ENCODE results near the gene GALNT14. TPM values are rescaled to one million over a fixed set of nuclear protein-coding genes. Genes with fewer than 3 reads are reported as not detected.

Gene GALNT14
- total RNA-seq, result 33.7 and 34.3 TPM in 2 replicates

DNA sequence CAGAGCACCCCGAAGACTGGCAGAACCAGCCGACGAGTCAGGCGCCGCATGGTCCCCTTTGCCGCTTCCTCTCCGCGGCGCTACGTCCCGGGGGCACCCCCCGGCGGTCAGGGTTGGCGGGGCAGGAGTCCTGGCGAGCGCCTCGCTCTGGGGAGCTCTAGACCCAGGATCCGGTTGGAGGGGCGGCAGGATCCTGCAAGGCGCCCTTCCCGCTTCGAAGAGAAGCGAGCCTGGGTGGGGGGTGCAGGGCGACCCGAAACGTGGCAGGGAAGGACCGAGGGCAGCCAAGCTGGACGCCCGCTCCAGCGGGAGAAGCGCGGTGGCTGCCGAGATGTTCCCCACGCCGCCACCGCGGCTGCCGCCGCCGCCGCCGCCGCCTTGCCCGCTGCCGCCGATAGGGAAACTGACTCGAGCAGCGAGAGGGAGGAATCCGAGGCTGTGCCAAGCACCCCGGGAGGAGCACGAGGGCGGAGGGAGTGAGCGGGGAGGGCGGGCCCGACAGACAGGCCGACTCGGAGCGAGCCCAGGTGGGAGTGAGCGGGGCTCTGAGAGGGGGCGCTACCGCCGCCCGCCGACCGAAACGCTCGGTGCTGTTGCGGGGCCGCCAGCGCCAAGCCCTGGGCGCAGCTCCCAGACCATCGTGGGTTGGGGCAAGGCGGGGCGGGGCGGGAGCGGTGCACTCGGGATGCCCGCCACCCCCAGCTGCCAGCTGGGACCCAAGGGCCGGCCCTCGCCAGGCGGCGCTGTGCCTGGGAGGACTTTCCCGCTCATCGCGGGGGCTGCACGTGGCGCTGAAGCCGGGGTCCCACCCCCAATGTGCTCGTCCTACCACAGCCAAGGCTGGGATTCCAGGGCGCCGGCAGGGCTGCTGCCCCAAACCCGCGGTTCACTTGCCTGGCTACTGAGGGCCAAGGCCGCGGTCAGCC is at the start of gene GALNT14:
Gene GALNT14, minus strand, starts transcription at position 404 of the 926 bp plus-strand sequence. Its CDS starts 354 bp downstream, at position 50.

Other genes with a start within 250 kb of the GALNT14 start
- gene CAPN14, start 79.1 kb upstream of the GALNT14 start, total RNA-seq, result 0.30 and 0.47 TPM in 2 replicates
- gene EHD3, start 95.7 kb upstream of the GALNT14 start, total RNA-seq, result 4.1 and 4.7 TPM in 2 replicates

All from hair follicular keratinocyte (primary cell).